PC-9 (cell line): ENCODE measurements around the gene AKR1C1.

ENCODE experiments used
- CTCF ChIP-seq: fragments of 200-600 bp; sonication (generic); conservative IDR thresholded peaks from 2 replicates; pipeline ENCODE4 v1.6.1; 2017; ENCODE audit warnings: mixed run types, antibody characterized with exemption, mild to moderate bottlenecking, moderate library complexity
- EZH2 ChIP-seq: fragments of 200-600 bp; sonication (generic); IDR thresholded peaks from 2 replicates; pipeline ENCODE4 v1.8.0; 2017; ENCODE audit warnings: antibody characterized with exemption, low read depth

GRCh38 chr10:4916086-4916716 is 47.0 kb upstream of the AKR1C1 start:
- no peak for TF ChIP-seq CTCF
- no peak for TF ChIP-seq EZH2
